Tibial nerve (tissue), 4 donors: Measurements from ENCODE around the gene DCLK2. TPM values are rescaled to one million over a fixed set of nuclear protein-coding genes. Genes with fewer than 3 reads are reported as not detected.

Experiments used
- DNase-seq, 2 donors: peaks; one replicate each; pipeline ENCODE4 v3.0.0-alpha.2; 2019; ENCODE audit warnings: low spot score in 2 of 2
- H3K27ac ChIP-seq, 4 donors: fragments of 200-600 bp; sonication (generic) in 3 of 4; one replicate each; pipeline ENCODE4 v1.5.1; 2017 to 2019; ENCODE audit warnings: mild to moderate bottlenecking in 1 of 4
- H3K27me3 ChIP-seq, 2 donors: fragments of 200-600 bp; sonication (generic) in 1 of 2; one replicate each; pipeline versions ENCODE4 v1.5.1 to v1.6.0; 2017 to 2019
- H3K36me3 ChIP-seq, 3 donors: fragments of 200-600 bp; sonication (generic); one replicate each; pipeline ENCODE4 v1.5.1; 2018 to 2019
- H3K4me1 ChIP-seq, 4 donors: fragments of 200-600 bp; sonication (generic) in 3 of 4; one replicate each; pipeline ENCODE4 v1.5.1; 2017 to 2019
- H3K4me3 ChIP-seq, 4 donors: fragments of 200-600 bp; sonication (generic) in 3 of 4; one replicate each; pipeline ENCODE4 v1.5.1; 2017 to 2019; ENCODE audit warnings: mild to moderate bottlenecking in 1 of 4, moderate library complexity in 1 of 4
- H3K9me3 ChIP-seq, 4 donors: fragments of 200-600 bp; sonication (generic) in 3 of 4; one replicate each; pipeline ENCODE4 v1.5.1; 2017 to 2019
- CTCF ChIP-seq, 5 experiments: fragments of 200-600 bp in 3 of 5; fragments of 450-650 bp in 2 of 5; sonication (generic) in 3 of 5; IDR thresholded peaks; one replicate each; pipeline ENCODE4 v1.5.1; 2016 to 2019; ENCODE audit warnings: antibody characterized with exemption in 5 of 5, mild to moderate bottlenecking in 3 of 5, moderate library complexity in 2 of 5
- EP300 ChIP-seq, 2 donors: sonication (generic); formaldehyde crosslinking; IDR thresholded peaks; one replicate each; pipeline ENCODE4 v1.6.1; 2017; ENCODE audit warnings: antibody characterized with exemption in 2 of 2, mild to moderate bottlenecking in 1 of 2
- POLR2A ChIP-seq, 2 donors: fragments of 450-650 bp; IDR thresholded peaks; one replicate each; pipeline ENCODE4 v1.6.1; 2017; ENCODE audit warnings: antibody characterized with exemption in 2 of 2, mild to moderate bottlenecking in 2 of 2, moderate library complexity in 2 of 2
- WGBS, 2 donors: methylation state at CpG; one replicate each; pipeline ENCODE4 v1.1.5; 2018; 5-methylcytosine and 5-hydroxymethylcytosine counted together
- total RNA-seq, 4 donors: library from RNA; depleted of rRNA; stranded (reverse); fragments of >200 nt; gene quantifications; one replicate each; pipeline ENCODE4 v1.1.0, GENCODE V29; 2016

DCLK2 gene
- total RNA-seq, 4 donors from 2014 or later: 9.8 to 15.6 (median 10.7) TPM

DNA sequence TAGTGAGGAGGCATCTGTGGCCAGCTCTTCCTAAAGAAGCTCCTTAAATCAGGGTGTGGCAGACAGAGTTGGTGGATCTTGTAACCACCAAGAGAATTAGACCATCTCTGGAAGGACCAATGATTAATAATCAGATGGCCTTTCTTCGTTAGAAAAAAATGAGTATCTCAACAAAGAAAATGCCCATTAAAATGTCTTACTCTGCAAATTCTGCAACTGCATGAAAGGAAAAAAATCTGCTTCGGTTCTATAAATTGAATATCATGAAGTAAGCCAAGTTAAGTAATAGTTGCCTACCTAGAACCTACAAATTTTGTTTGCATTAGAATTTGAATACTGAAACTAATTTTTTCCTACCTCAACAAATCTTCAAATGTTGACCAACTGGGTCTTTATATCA, 4.2 kb upstream of the DCLK2 start:
- no peak for DNase-seq
- Histone ChIP-seq H3K4me3 (no peak overlapping the region), H3K27me3 (no peaks in the 10 kb centered on the region), H3K4me1 (peaks cover 0 to 23% (median under 1%) of the 10 kb centered on the region in 4 donors), H3K9me3 (no peaks in the 10 kb centered on the region), H3K36me3 (no peaks in the 10 kb centered on the region), H3K27ac (no peak overlapping the region)
- no peak for TF ChIP-seq EP300 (IDR thresholded peaks at IDR 0.05)
- TF ChIP-seq POLR2A (IDR thresholded peaks at IDR 0.05): no peak
- TF ChIP-seq CTCF (IDR thresholded peaks at IDR 0.05): no peak
- WGBS, 2 donors: 80 to 83% methylated on average over 2 of the region's 2 CpGs

- peak; percentile 12 to 17 for DNase-seq
- TF ChIP-seq EP300 (IDR thresholded peaks at IDR 0.05) (no peak), POLR2A (IDR thresholded peaks at IDR 0.05) (no peak), CTCF (IDR thresholded peaks at IDR 0.05) (no peak)
- no peaks in the 10 kb centered on the region for H3K9me3 ChIP-seq
- 1% methylated on average over 21 of the region's 59 CpGs; no CpG with 5 or more reads in 1 of the 2 donors for WGBS, 2 donors
- peak overlapping the region; percentile 53 to 88 (median 75) for H3K4me3 ChIP-seq
- no peaks in the 10 kb centered on the region for H3K36me3 ChIP-seq
- H3K27ac ChIP-seq: peak overlapping the region; percentile 24 to 89 (median 74)
- no peaks in the 10 kb centered on the region for H3K27me3 ChIP-seq
- peaks cover 0 to 22% (median 6%) of the 10 kb centered on the region in 4 donors for H3K4me1 ChIP-seq
Observed at GRCh38 chr4:150078579-150079080, 385 bp downstream of the DCLK2 start.

- Histone ChIP-seq H3K27me3 (no peaks in the 10 kb centered on the region), H3K36me3 (no peaks in the 10 kb centered on the region), H3K27ac (peak overlapping the region; percentile 24 to 89 (median 74)), H3K9me3 (no peaks in the 10 kb centered on the region), H3K4me3 (peak overlapping the region; percentile 53 to 88 (median 75)), H3K4me1 (peaks cover 0 to 21% (median 6%) of the 10 kb centered on the region in 4 donors)
- peak; percentile 10 to 13 for DNase-seq
- TF ChIP-seq CTCF (IDR thresholded peaks at IDR 0.05) (no peak), POLR2A (IDR thresholded peaks at IDR 0.05) (no peak), EP300 (IDR thresholded peaks at IDR 0.05) (no peak)
- WGBS, 2 donors: 0 to 1% methylated on average over 24 to 27 of the region's 47 CpGs
Observed at GRCh38 chr4:150079081-150079581, 886 bp downstream of the DCLK2 start.

- Histone ChIP-seq H3K27me3 (no peaks in the 10 kb centered on the region), H3K27ac (no peak overlapping the region), H3K4me3 (no peak overlapping the region), H3K9me3 (no peaks in the 10 kb centered on the region), H3K36me3 (no peaks in the 10 kb centered on the region), H3K4me1 (peaks cover 0 to 21% (median 6%) of the 10 kb centered on the region in 4 donors)
- no peak for DNase-seq
- 71 to 87% methylated on average over 5 of the region's 5 CpGs for WGBS, 2 donors
- TF ChIP-seq POLR2A (IDR thresholded peaks at IDR 0.05): no peak
- no peak for TF ChIP-seq EP300 (IDR thresholded peaks at IDR 0.05)
- no peak for TF ChIP-seq CTCF (IDR thresholded peaks at IDR 0.05)
Observed at GRCh38 chr4:150080337-150080736, 2.1 kb downstream of the DCLK2 start.

GRCh38 chr4:150080875-150081274, 2.6 kb downstream of the DCLK2 start:
- Histone ChIP-seq H3K27me3 (no peaks in the 10 kb centered on the region), H3K27ac (no peak overlapping the region), H3K4me3 (no peak overlapping the region), H3K36me3 (no peaks in the 10 kb centered on the region), H3K9me3 (no peaks in the 10 kb centered on the region), H3K4me1 (peaks cover 0 to 21% (median 6%) of the 10 kb centered on the region in 4 donors)
- WGBS, 2 donors: 70 to 90% methylated on average over 1 of the region's 1 CpG
- DNase-seq: no peak
- TF ChIP-seq CTCF (IDR thresholded peaks at IDR 0.05) (no peak), POLR2A (IDR thresholded peaks at IDR 0.05) (no peak), EP300 (IDR thresholded peaks at IDR 0.05) (no peak)
